ENCODE results near the gene RTL5. TPM values are rescaled to one million over a fixed set of nuclear protein-coding genes. Genes with fewer than 3 reads are reported as not detected.

The RTL5 gene
- total RNA-seq, 1 experiment from 2014 or later, result 2.5 TPM

DNA sequence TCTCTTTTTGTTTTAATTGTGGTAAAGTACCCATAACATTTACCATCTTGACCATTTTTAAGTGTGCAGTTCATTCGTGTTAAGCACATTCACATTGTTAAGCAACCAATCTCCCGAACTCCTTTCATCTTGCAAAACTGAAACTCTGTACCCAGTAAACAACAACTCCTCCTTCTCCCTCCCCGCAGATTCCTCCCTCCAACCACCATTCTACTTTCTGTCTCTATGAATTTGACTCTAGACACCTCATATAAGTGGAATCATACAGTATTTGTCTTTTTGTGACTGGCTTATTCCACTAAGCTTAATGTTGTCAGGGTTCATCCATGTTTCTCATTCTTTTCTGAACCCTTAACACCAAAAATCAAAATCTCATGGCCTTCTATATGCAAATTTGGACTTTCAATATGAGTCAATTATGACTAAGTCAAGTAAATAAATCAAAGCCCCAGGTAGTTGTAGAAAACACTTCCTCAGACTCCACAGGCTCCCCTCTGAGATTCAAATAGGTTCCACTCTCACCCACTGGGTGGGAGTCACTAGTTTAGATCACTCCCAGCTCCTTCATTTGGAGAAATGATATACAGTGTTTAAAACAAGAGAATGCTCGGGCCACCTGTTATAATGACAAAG is 9.8 kb upstream of the RTL5 start:
- Histone ChIP-seq H3K36me3 (ENCODE audit: control insufficient read depth, insufficient read depth, low read length) (no peaks in the 10 kb centered on the region), H3K4me1 (no peaks in the 10 kb centered on the region), H3K9me3 (no peaks in the 10 kb centered on the region), H3K27me3 (replicated peaks; ENCODE audit: control insufficient read depth, insufficient read depth, low read length) (no peaks in the 10 kb centered on the region), H3K4me3 (ENCODE audit: low read depth, low read length) (no peak overlapping the region)
- Mint-ChIP-seq H3K27me3 (ENCODE audit: insufficient read depth, unreplicated experiment) (no peaks in the 10 kb centered on the region), H3K4me1 (ENCODE audit: low read depth, unreplicated experiment) (no peaks in the 10 kb centered on the region), H3K4me3 (ENCODE audit: unreplicated experiment) (no peak overlapping the region), H3K9me3 (ENCODE audit: unreplicated experiment) (no peaks in the 10 kb centered on the region), H3K27ac (ENCODE audit: unreplicated experiment) (no peak overlapping the region), H3K36me3 (ENCODE audit: insufficient read depth, unreplicated experiment) (no peaks in the 10 kb centered on the region)
- ChIA-PET CTCF (no interaction called here), POLR2A (no interaction called here)
- intact Hi-C loops (cut with micrococcal nuclease; ENCODE audit: unreplicated experiment), result no loop called here
- TF ChIP-seq, protein P1, sequence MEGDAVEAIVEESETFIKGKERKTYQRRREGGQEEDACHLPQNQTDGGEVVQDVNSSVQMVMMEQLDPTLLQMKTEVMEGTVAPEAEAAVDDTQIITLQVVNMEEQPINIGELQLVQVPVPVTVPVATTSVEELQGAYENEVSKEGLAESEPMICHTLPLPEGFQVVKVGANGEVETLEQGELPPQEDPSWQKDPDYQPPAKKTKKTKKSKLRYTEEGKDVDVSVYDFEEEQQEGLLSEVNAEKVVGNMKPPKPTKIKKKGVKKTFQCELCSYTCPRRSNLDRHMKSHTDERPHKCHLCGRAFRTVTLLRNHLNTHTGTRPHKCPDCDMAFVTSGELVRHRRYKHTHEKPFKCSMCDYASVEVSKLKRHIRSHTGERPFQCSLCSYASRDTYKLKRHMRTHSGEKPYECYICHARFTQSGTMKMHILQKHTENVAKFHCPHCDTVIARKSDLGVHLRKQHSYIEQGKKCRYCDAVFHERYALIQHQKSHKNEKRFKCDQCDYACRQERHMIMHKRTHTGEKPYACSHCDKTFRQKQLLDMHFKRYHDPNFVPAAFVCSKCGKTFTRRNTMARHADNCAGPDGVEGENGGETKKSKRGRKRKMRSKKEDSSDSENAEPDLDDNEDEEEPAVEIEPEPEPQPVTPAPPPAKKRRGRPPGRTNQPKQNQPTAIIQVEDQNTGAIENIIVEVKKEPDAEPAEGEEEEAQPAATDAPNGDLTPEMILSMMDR (IDR thresholded peaks at IDR 0.05; ENCODE audit: insufficient read depth in 1 of 2, low read depth in 1 of 2, low read length in 1 of 2, severe bottlenecking in 1 of 2, unreplicated experiment in 1 of 2), result no peak
- BruUV-seq (replicated peaks), result no TSS peak
- DNase-seq, result no peak

DNA sequence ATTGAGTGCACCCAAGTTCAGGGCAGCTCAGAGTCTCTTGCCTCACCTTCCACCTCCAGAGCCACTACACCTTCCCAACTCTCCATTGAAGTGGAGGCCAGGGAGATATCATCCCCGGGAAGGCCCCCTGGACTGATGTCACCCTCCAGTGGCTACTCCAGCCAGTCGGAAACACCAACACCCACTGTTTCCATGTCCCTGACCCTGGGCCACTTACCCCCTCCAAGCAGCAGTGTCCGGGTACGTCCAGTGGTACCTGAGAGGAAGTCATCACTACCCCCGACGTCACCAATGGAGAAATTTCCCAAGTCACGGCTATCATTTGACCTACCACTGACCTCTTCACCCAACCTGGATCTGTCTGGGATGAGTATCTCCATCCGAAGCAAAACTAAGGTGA is 7.8 kb upstream of the RTL5 start:
- intact Hi-C loops (cut with micrococcal nuclease; ENCODE audit: unreplicated experiment), result no loop called here
- Mint-ChIP-seq H3K36me3 (ENCODE audit: insufficient read depth, unreplicated experiment) (no peaks in the 10 kb centered on the region), H3K9me3 (ENCODE audit: unreplicated experiment) (no peaks in the 10 kb centered on the region), H3K27me3 (ENCODE audit: insufficient read depth, unreplicated experiment) (peaks cover 4% of the 10 kb centered on the region), H3K27ac (ENCODE audit: unreplicated experiment) (no peak overlapping the region), H3K4me3 (ENCODE audit: unreplicated experiment) (no peak overlapping the region), H3K4me1 (ENCODE audit: low read depth, unreplicated experiment) (no peaks in the 10 kb centered on the region)
- DNase-seq, result no peak
- POLR2A ChIA-PET, result no interaction called here
- H3K4me3 ChIP-seq (ENCODE audit: low read depth, low read length), result no peak overlapping the region
- H3K36me3 ChIP-seq (ENCODE audit: control insufficient read depth, insufficient read depth, low read length), result no peaks in the 10 kb centered on the region
- no peaks in the 10 kb centered on the region for H3K9me3 ChIP-seq
- no peaks in the 10 kb centered on the region for H3K27me3 ChIP-seq (replicated peaks; ENCODE audit: control insufficient read depth, insufficient read depth, low read length)
- TF ChIP-seq, protein P1 (IDR thresholded peaks at IDR 0.05; ENCODE audit: insufficient read depth in 1 of 2, low read depth in 1 of 2, low read length in 1 of 2, severe bottlenecking in 1 of 2, unreplicated experiment in 1 of 2), result no peak
- no peaks in the 10 kb centered on the region for H3K4me1 ChIP-seq
- BruUV-seq (replicated peaks), result no TSS peak
- CTCF ChIA-PET, result no interaction called here

DNA sequence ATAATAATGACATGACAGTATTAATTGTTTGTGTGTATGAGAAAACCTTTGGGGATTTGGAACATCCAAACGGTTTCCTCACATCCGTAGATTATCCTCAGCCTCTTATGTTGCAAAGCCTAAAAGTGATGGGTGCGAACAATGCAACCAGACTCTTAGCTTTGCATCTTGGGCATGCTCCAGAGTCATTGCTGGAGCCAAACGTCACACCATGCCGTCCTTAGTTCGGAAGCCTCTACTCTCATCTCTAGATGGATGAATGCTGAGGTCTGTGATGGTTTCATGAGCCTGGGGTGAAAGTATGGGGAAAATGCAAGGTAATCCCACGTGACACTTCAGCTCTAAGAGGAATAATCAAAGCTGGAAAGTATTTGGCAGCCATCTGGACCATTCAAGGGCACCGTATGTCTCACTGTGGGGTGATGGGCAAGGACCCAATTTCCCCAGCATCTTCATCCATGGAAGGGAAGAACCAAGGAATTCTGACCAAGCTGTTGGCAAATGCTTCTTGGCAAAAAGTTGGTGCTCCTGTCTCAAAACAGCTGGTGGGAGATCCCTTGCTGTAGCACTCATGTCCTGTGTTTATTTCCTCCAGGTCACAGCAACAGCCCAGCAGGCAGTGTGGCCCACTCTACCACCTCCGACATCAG is 6.3 kb upstream of the RTL5 start:
- POLR2A ChIA-PET, result no interaction called here
- CTCF ChIA-PET, result no interaction called here
- Histone ChIP-seq H3K4me1 (no peaks in the 10 kb centered on the region), H3K9me3 (no peaks in the 10 kb centered on the region), H3K36me3 (ENCODE audit: control insufficient read depth, insufficient read depth, low read length) (no peaks in the 10 kb centered on the region), H3K4me3 (ENCODE audit: low read depth, low read length) (no peak overlapping the region), H3K27me3 (replicated peaks; ENCODE audit: control insufficient read depth, insufficient read depth, low read length) (no peaks in the 10 kb centered on the region)
- H3K36me3 Mint-ChIP-seq (ENCODE audit: insufficient read depth, unreplicated experiment), result no peaks in the 10 kb centered on the region
- no TSS peak for BruUV-seq (replicated peaks)
- TF ChIP-seq, protein P1 (IDR thresholded peaks at IDR 0.05; ENCODE audit: insufficient read depth in 1 of 2, low read depth in 1 of 2, low read length in 1 of 2, severe bottlenecking in 1 of 2, unreplicated experiment in 1 of 2), result no peak
- H3K27me3 Mint-ChIP-seq (ENCODE audit: insufficient read depth, unreplicated experiment), result peaks cover 7% of the 10 kb centered on the region
- no peak overlapping the region for H3K27ac Mint-ChIP-seq (ENCODE audit: unreplicated experiment)
- no peak for DNase-seq
- H3K4me3 Mint-ChIP-seq (ENCODE audit: unreplicated experiment), result no peak overlapping the region
- no peaks in the 10 kb centered on the region for H3K9me3 Mint-ChIP-seq (ENCODE audit: unreplicated experiment)
- intact Hi-C loops (cut with micrococcal nuclease; ENCODE audit: unreplicated experiment), result no loop called here
- H3K4me1 Mint-ChIP-seq (ENCODE audit: low read depth, unreplicated experiment), result no peaks in the 10 kb centered on the region
